PC-9 (cell line): ENCODE measurements around the gene CD8B. TPM values are rescaled to one million over a fixed set of nuclear protein-coding genes. Genes with fewer than 3 reads are reported as not detected.

Experiments
- BruUV-seq: library from RNA; stranded (reverse); fragments of 400-500 nt; replicated peaks from 2 replicates; lab custom pipeline; 2021; lab: Mats Ljungman, UMichigan
- CTCF ChIA-PET: fragments of 300-600 bp; sonication (Branson Sonifier 250); formaldehyde crosslinking; loops from one replicate; lab custom pipeline; 2022; ENCODE audit warnings: antibody characterized with exemption; lab: Charles Lee
- POLR2A ChIA-PET: fragments of 300-600 bp; sonication (Branson Sonifier 250); formaldehyde crosslinking; loops from one replicate; lab custom pipeline; 2022; ENCODE audit warnings: antibody characterized with exemption; ENCODE audit not compliant: unreplicated experiment; lab: Charles Lee
- DNase-seq, 2 experiments: peaks; one replicate each; pipeline versions ENCODE4 v3.0.0 to v3.0.0-alpha.2; 2015 to 2022; ENCODE audit warnings: mixed read lengths in 1 of 2
- H2AFZ ChIP-seq: fragments of 200-600 bp; sonication (generic); 2 replicates; pipeline ENCODE4 v1.8.1; 2017; ENCODE audit warnings: antibody characterized with exemption
- H3F3A ChIP-seq: fragments of 200-600 bp; sonication (generic); 2 replicates; pipeline ENCODE4 v1.8.1; 2017; ENCODE audit warnings: antibody characterized with exemption, mild to moderate bottlenecking, low read depth; ENCODE audit not compliant: insufficient read depth
- H3K27ac ChIP-seq: fragments of 200-600 bp; sonication (generic); 2 replicates; pipeline ENCODE4 v1.6.1; 2016; ENCODE audit warnings: mixed run types
- H3K27me3 ChIP-seq: fragments of 200-600 bp; sonication (generic); 2 replicates; pipeline ENCODE4 v1.6.1; 2016; ENCODE audit warnings: low read depth, mixed run types; ENCODE audit not compliant: insufficient read depth
- H3K36me3 ChIP-seq: fragments of 200-600 bp; sonication (generic); 2 replicates; pipeline ENCODE4 v1.6.1; 2016; ENCODE audit warnings: low read depth, mixed run types
- H3K4me1 ChIP-seq: fragments of 200-600 bp; sonication (generic); replicated peaks from 2 replicates; pipeline ENCODE4 v1.6.1; 2016; ENCODE audit warnings: mixed run types; ENCODE audit not compliant: insufficient read depth
- H3K4me2 ChIP-seq: fragments of 200-600 bp; sonication (generic); 2 replicates; pipeline ENCODE4 v1.6.1; 2017; ENCODE audit warnings: mixed run types
- H3K4me3 ChIP-seq: fragments of 200-600 bp; sonication (generic); 2 replicates; pipeline ENCODE4 v1.6.1; 2016; ENCODE audit warnings: mixed run types
- H3K79me2 ChIP-seq: fragments of 200-600 bp; sonication (generic); 2 replicates; pipeline ENCODE4 v1.6.1; 2017; ENCODE audit warnings: low read depth, mixed run types
- H3K9me2 ChIP-seq: fragments of 200-600 bp; sonication (generic); 2 replicates; pipeline ENCODE4 v1.8.1; 2017; ENCODE audit warnings: mild to moderate bottlenecking; ENCODE audit not compliant: insufficient read depth
- H3K9me3 ChIP-seq: fragments of 200-600 bp; sonication (generic); 2 replicates; pipeline ENCODE4 v1.8.1; 2016; ENCODE audit warnings: low read depth; ENCODE audit not compliant: insufficient read depth
- H4K20me1 ChIP-seq: fragments of 200-600 bp; sonication (generic); 2 replicates; pipeline ENCODE4 v1.8.1; 2017; ENCODE audit not compliant: insufficient read depth
- CTCF ChIP-seq: fragments of 200-600 bp; sonication (generic); conservative IDR thresholded peaks from 2 replicates; pipeline ENCODE4 v1.6.1; 2017; ENCODE audit warnings: mixed run types, antibody characterized with exemption, mild to moderate bottlenecking, moderate library complexity
- EZH2 ChIP-seq: fragments of 200-600 bp; sonication (generic); IDR thresholded peaks from 2 replicates; pipeline ENCODE4 v1.8.0; 2017; ENCODE audit warnings: antibody characterized with exemption, low read depth
- intact Hi-C: fragments of 100-400 bp; cut with micrococcal nuclease; formaldehyde crosslinking; loops from one replicate; pipeline ENCODE4 v1.10.0; 2022; ENCODE audit not compliant: unreplicated experiment
- total RNA-seq: library from RNA; stranded (reverse); gene quantifications from 2 replicates; pipeline ENCODE4 v1.2.3, GENCODE V29; 2021

The CD8B gene
- total RNA-seq, 1 experiment from 2014 or later, result not detected

- Histone ChIP-seq H2AFZ (no peak overlapping the region), H3F3A (no peaks in the 10 kb centered on the region; the same call in 1 of the 2 replicates), H4K20me1 (peaks cover 10% of the 10 kb centered on the region), H3K4me1 (no peaks in the 10 kb centered on the region), H3K27ac (no peak overlapping the region), H3K9me3 (no peaks in the 10 kb centered on the region), H3K4me2 (no peak overlapping the region), H3K4me3 (no peak overlapping the region), H3K36me3 (peaks cover 31% of the 10 kb centered on the region; the same call in 1 of the 2 replicates), H3K79me2 (peaks cover 5% of the 10 kb centered on the region; the same call in 1 of the 2 replicates), H3K27me3 (no peaks in the 10 kb centered on the region), H3K9me2 (no peaks in the 10 kb centered on the region)
- intact Hi-C loops, result no loop called here
- DNase-seq, result no peak
- POLR2A ChIA-PET, result interaction anchor here (0.5 kb wide), 1 partner anchor 46 kb away, joined by 3 read pairs; no protein-coding TSS in a partner anchor
- no TSS peak for BruUV-seq
- TF ChIP-seq CTCF (no peak), EZH2 (no peak)
- CTCF ChIA-PET, result no interaction called here
These were observed 91.8 kb downstream of the CD8B start for GRCh38 chr2:86769838-86770237.

GRCh38 chr2:86768189-86768949 lies 93.3 kb downstream of the CD8B start:
- no TSS peak for BruUV-seq
- Histone ChIP-seq H3K4me1 (no peaks in the 10 kb centered on the region), H3K79me2 (peaks cover 5% of the 10 kb centered on the region; the same call in 1 of the 2 replicates), H3K4me2 (no peak overlapping the region), H3K4me3 (no peak overlapping the region), H3F3A (peaks cover 9% of the 10 kb centered on the region; the same call in 1 of the 2 replicates), H3K9me2 (no peaks in the 10 kb centered on the region), H3K27ac (no peak overlapping the region), H4K20me1 (peaks cover 15% of the 10 kb centered on the region), H3K9me3 (no peaks in the 10 kb centered on the region), H2AFZ (no peak overlapping the region), H3K36me3 (peaks cover 24% of the 10 kb centered on the region; the same call in 1 of the 2 replicates), H3K27me3 (no peaks in the 10 kb centered on the region)
- ChIA-PET CTCF (no interaction called here), POLR2A (no interaction called here)
- DNase-seq, result no peak
- intact Hi-C loops, result no loop called here
- no peak for TF ChIP-seq EZH2
- TF ChIP-seq CTCF, result no peak

Other genes with a start within 250 kb of the CD8B start
- 24.5 and 25.4 TPM in 2 replicates for gene RNF103, start 238.0 kb downstream of the CD8B start, total RNA-seq
- gene RMND5A, start 141.6 kb downstream of the CD8B start, total RNA-seq, result 27.2 and 39.3 TPM in 2 replicates
- gene CD8A, start 71.0 kb downstream of the CD8B start, total RNA-seq, result 0.28 and 0.45 TPM in 2 replicates
- 0.33 and 0.70 TPM in 2 replicates for gene RGPD1, start 80.2 kb upstream of the CD8B start, total RNA-seq
- 2.7 and 5.7 TPM in 2 replicates for gene PLGLB1, start 160.0 kb upstream of the CD8B start, total RNA-seq